Measurements from ENCODE around the gene FCGBP.

Gene FCGBP

GRCh38 chr19:39924952-39925351 lies 9.5 kb downstream of the FCGBP start:
- H3K4me3 ChIP-seq (ENCODE audit: low read depth, low read length), result no peak overlapping the region
- H3K27me3 ChIP-seq, result no peaks in the 10 kb centered on the region
- no peaks in the 10 kb centered on the region for H3K36me3 ChIP-seq
- no peaks in the 10 kb centered on the region for H3K4me1 ChIP-seq
- no peaks in the 10 kb centered on the region for H3K9me3 ChIP-seq
- no peak for TF ChIP-seq CTCF (IDR thresholded peaks at IDR 0.05; ENCODE audit: low read depth, low read length)
- no peak for DNase-seq

- H3K27me3 ChIP-seq, result no peaks in the 10 kb centered on the region
- no peak for TF ChIP-seq CTCF (IDR thresholded peaks at IDR 0.05; ENCODE audit: low read depth, low read length)
- no peaks in the 10 kb centered on the region for H3K9me3 ChIP-seq
- no peak for DNase-seq
- H3K4me1 ChIP-seq, result no peaks in the 10 kb centered on the region
- no peak overlapping the region for H3K4me3 ChIP-seq (ENCODE audit: low read depth, low read length)
- H3K36me3 ChIP-seq, result no peaks in the 10 kb centered on the region
Measured at GRCh38 chr19:39924389-39924788, 10.0 kb downstream of the FCGBP start.

GRCh38 chr19:39923862-39924261 lies 10.6 kb downstream of the FCGBP start:
- DNase-seq, result no peak
- H3K27me3 ChIP-seq, result no peaks in the 10 kb centered on the region
- no peaks in the 10 kb centered on the region for H3K9me3 ChIP-seq
- no peak for TF ChIP-seq CTCF (IDR thresholded peaks at IDR 0.05; ENCODE audit: low read depth, low read length)
- no peak overlapping the region for H3K4me3 ChIP-seq (ENCODE audit: low read depth, low read length)
- H3K4me1 ChIP-seq, result no peaks in the 10 kb centered on the region
- H3K36me3 ChIP-seq, result no peaks in the 10 kb centered on the region

DNA sequence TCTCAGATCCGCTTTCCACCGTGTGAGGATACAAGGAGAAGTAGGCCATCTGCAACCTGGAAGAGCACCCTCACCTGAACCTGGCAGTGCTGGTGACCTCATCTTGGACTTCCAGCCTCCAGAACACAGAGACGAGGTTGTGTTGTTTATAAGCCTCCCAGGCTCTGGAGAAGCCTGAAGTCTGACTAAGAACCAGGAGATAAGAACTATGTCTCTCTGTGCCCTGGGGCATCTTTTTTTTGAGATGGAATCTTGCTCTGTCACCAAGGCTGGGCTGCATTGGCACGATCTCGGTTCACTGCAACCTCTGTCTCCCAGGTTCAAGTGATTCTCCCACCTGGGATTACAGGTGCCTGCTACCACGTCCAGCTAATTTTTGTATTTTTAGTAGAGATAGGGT lies 14.5 kb downstream of the FCGBP start:
- Histone ChIP-seq H3K9me3 (no peaks in the 10 kb centered on the region), H3K4me1 (no peaks in the 10 kb centered on the region), H3K27me3 (no peaks in the 10 kb centered on the region), H3K36me3 (no peaks in the 10 kb centered on the region), H3K4me3 (ENCODE audit: low read depth, low read length) (no peak overlapping the region)
- no peak for DNase-seq
- no peak for TF ChIP-seq CTCF (IDR thresholded peaks at IDR 0.05; ENCODE audit: low read depth, low read length)

GRCh38 chr19:39918183-39918651 lies 16.2 kb downstream of the FCGBP start:
- Histone ChIP-seq H3K4me3 (ENCODE audit: low read depth, low read length) (no peak overlapping the region), H3K4me1 (no peaks in the 10 kb centered on the region), H3K27me3 (no peaks in the 10 kb centered on the region), H3K36me3 (no peaks in the 10 kb centered on the region), H3K9me3 (no peaks in the 10 kb centered on the region)
- TF ChIP-seq CTCF (IDR thresholded peaks at IDR 0.05; ENCODE audit: low read depth, low read length), result no peak
- no peak for DNase-seq

- Histone ChIP-seq H3K27me3 (0 out of 2 replicates have a peak, but pooled peaks cover 4% of the 10 kb centered on the region), H3K4me3 (ENCODE audit: low read depth, low read length) (no peak overlapping the region), H3K36me3 (no peaks in the 10 kb centered on the region), H3K9me3 (no peaks in the 10 kb centered on the region), H3K4me1 (no peaks in the 10 kb centered on the region)
- no peak for DNase-seq
- TF ChIP-seq CTCF (IDR thresholded peaks at IDR 0.05; ENCODE audit: low read depth, low read length), result no peak
Measured at GRCh38 chr19:39917561-39918182, 16.8 kb downstream of the FCGBP start.

Data from BE2C (cell line).